PC-3 (cell line): ENCODE results near the gene RHBDD1. TPM values are rescaled to one million over a fixed set of nuclear protein-coding genes. Genes with fewer than 3 reads are reported as not detected.

Source experiments
- ATAC-seq: fragments of 200-7000 bp; cut with Tn5 transposase; 2 replicates; pipeline ENCODE4 v1.9.1; 2020; ENCODE audit warnings: mild to moderate bottlenecking, moderate library complexity
- BruUV-seq: library from RNA; stranded (reverse); fragments of 400-500 nt; replicated peaks from 2 replicates; lab custom pipeline; 2021; lab: Mats Ljungman, UMichigan
- CTCF ChIA-PET: fragments of 300-600 bp; sonication (Branson Sonifier 250); formaldehyde crosslinking; loops from one replicate; lab custom pipeline; 2022; ENCODE audit warnings: antibody characterized with exemption; lab: Charles Lee
- POLR2A ChIA-PET: fragments of 300-600 bp; sonication (Branson Sonifier 250); formaldehyde crosslinking; loops from one replicate; lab custom pipeline; 2022; ENCODE audit warnings: antibody characterized with exemption; ENCODE audit not compliant: unreplicated experiment; lab: Charles Lee
- DNase-seq: peaks from one replicate; pipeline ENCODE4 v3.0.0-alpha.2; 2015
- H2AFZ ChIP-seq: fragments of 300-600 bp; sonication (generic); 2 replicates; pipeline ENCODE4 v1.6.0; 2016; ENCODE audit warnings: antibody characterized with exemption, low read length
- H3F3A ChIP-seq: fragments of 300-600 bp; sonication (generic); one replicate; pipeline ENCODE4 v1.6.0; 2017; ENCODE audit warnings: antibody characterized with exemption, low read length, control low read depth, mild to moderate bottlenecking; ENCODE audit not compliant: unreplicated experiment
- H3K27ac ChIP-seq: fragments of 300-600 bp; sonication (generic); 2 replicates; pipeline ENCODE4 v1.5.1; 2016; ENCODE audit warnings: mild to moderate bottlenecking, low read length
- H3K27me3 ChIP-seq: fragments of 300-600 bp; sonication (generic); 2 replicates; pipeline ENCODE4 v1.6.1; 2016; ENCODE audit warnings: low read length, mixed read lengths
- H3K36me3 ChIP-seq: fragments of 300-600 bp; sonication (generic); 2 replicates; pipeline ENCODE4 v1.6.1; 2016; ENCODE audit warnings: low read depth, mixed run types, low read length, mixed read lengths
- H3K4me1 ChIP-seq: fragments of 300-600 bp; sonication (generic); 2 replicates; pipeline ENCODE4 v1.5.1; 2016; ENCODE audit warnings: low read length; ENCODE audit not compliant: insufficient read depth
- H3K4me2 ChIP-seq: fragments of 300-600 bp; sonication (generic); 2 replicates; pipeline ENCODE4 v1.6.0; 2016; ENCODE audit warnings: low read length
- H3K4me3 ChIP-seq: fragments of 300-600 bp; sonication (generic); 2 replicates; pipeline ENCODE4 v1.5.1; 2016; ENCODE audit warnings: mild to moderate bottlenecking, low read length, mixed read lengths
- H3K79me2 ChIP-seq: fragments of 300-600 bp; sonication (generic); 2 replicates; pipeline ENCODE4 v1.6.1; 2017; ENCODE audit warnings: low read length, mixed read lengths
- H3K9ac ChIP-seq: fragments of 300-600 bp; sonication (generic); 2 replicates; pipeline ENCODE4 v1.6.0; 2016; ENCODE audit warnings: mild to moderate bottlenecking, low read length
- H3K9me2 ChIP-seq: fragments of 300-600 bp; sonication (generic); replicated peaks from 2 replicates; pipeline ENCODE4 v1.6.1; 2016; ENCODE audit warnings: mixed run types, low read length, mixed read lengths
- H3K9me3 ChIP-seq: fragments of 300-600 bp; sonication (generic); 2 replicates; pipeline ENCODE4 v1.6.1; 2016; ENCODE audit warnings: low read length, mixed read lengths
- H4K20me1 ChIP-seq: fragments of 300-600 bp; sonication (generic); 2 replicates; pipeline ENCODE4 v1.6.1; 2016; ENCODE audit warnings: low read length, mixed read lengths
- CTCF ChIP-seq: fragments of 300-600 bp; sonication (generic); conservative IDR thresholded peaks from 2 replicates; pipeline ENCODE4 v1.5.1; 2017; ENCODE audit warnings: antibody characterized with exemption, low read depth, mild to moderate bottlenecking, low read length
- EZH2 ChIP-seq: fragments of 300-600 bp; sonication (generic); IDR thresholded peaks from one replicate; pipeline ENCODE4 v1.6.1; 2017; ENCODE audit warnings: antibody characterized with exemption, mild to moderate bottlenecking, low read length; ENCODE audit not compliant: unreplicated experiment
- EZH2phosphoT487 ChIP-seq: fragments of 300-600 bp; sonication (generic); IDR thresholded peaks from 2 replicates; pipeline ENCODE4 v1.6.1; 2018; ENCODE audit warnings: mild to moderate bottlenecking, antibody characterized with exemption, low read length, borderline replicate concordance
- intact Hi-C: fragments of 100-400 bp; cut with micrococcal nuclease; formaldehyde crosslinking; loops from 2 replicates; pipeline ENCODE4 v1.9.0; 2023
- total RNA-seq: library from RNA; depleted of rRNA; stranded (reverse); fragments of >200 nt; gene quantifications from 2 replicates; pipeline ENCODE4 v1.2.3, GENCODE V29; 2014

RHBDD1 gene
- total RNA-seq, 1 experiment from 2014 or later, result 9.1 TPM

DNA sequence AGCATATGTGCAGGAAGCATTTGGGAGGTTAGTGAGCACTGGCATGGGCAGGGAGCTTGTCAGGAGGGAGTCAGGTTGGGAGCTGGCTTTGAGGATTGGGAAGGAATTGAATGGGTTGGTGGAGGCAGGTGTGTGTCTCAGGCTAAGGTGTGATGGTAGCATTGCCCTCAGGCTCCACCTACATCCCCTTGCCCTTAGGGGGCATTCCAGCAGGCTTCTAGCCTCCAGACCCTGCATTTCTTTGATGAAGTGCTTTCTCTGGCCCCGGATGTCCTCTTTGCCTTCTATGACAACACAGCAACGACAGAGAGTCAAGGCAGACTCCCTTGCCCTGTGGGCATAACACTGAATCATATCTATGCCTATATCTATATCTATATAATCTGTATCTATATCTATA lies 13.5 kb downstream of the RHBDD1 start:
- DNase-seq, result no peak
- POLR2A ChIA-PET, result no interaction called here
- TF ChIP-seq CTCF (no peak), EZH2phosphoT487 (no peak), EZH2 (no peak)
- Histone ChIP-seq H3K4me3 (no peak overlapping the region), H3K27ac (no peak overlapping the region), H4K20me1 (no peaks in the 10 kb centered on the region), H3K36me3 (no peaks in the 10 kb centered on the region), H3K4me1 (no peaks in the 10 kb centered on the region), H3K9me2 (no peaks in the 10 kb centered on the region), H2AFZ (no peak overlapping the region), H3K4me2 (no peak overlapping the region), H3K79me2 (no peaks in the 10 kb centered on the region), H3K9me3 (no peaks in the 10 kb centered on the region), H3F3A (no peaks in the 10 kb centered on the region), H3K9ac (no peak overlapping the region), H3K27me3 (no peaks in the 10 kb centered on the region)
- BruUV-seq, result no TSS peak
- CTCF ChIA-PET, result no interaction called here
- ATAC-seq, result no peak
- intact Hi-C loops, result no loop called here

DNA sequence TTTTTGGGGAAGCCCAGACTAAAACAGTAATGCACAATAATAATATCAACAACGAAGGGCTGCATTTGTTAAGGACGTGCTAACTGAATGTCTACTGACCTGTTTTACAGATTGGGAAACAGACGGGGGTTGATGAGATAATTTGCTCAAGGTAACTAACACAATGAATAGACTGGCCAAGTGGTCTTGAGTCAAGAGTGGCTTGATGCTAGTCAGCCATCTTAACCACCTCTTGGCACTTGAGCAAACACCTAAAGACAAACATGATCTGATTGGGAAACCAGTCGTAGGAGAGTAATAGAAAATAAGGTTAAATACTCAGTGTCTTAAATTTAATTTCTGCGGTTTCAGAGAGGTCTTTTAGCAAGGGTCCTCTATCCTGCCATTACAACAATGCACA lies 14.2 kb downstream of the RHBDD1 start:
- BruUV-seq, result no TSS peak
- Histone ChIP-seq H4K20me1 (no peaks in the 10 kb centered on the region), H2AFZ (no peak overlapping the region), H3K9me2 (no peaks in the 10 kb centered on the region), H3K4me3 (no peak overlapping the region), H3F3A (no peaks in the 10 kb centered on the region), H3K9ac (no peak overlapping the region), H3K79me2 (no peaks in the 10 kb centered on the region), H3K36me3 (no peaks in the 10 kb centered on the region), H3K9me3 (no peaks in the 10 kb centered on the region), H3K27me3 (no peaks in the 10 kb centered on the region), H3K27ac (no peak overlapping the region), H3K4me2 (no peak overlapping the region), H3K4me1 (no peaks in the 10 kb centered on the region)
- no peak for ATAC-seq
- POLR2A ChIA-PET, result no interaction called here
- TF ChIP-seq EZH2 (no peak), CTCF (no peak), EZH2phosphoT487 (no peak)
- intact Hi-C loops, result no loop called here
- CTCF ChIA-PET, result no interaction called here
- DNase-seq, result no peak

GRCh38 chr2:226855787-226856186 lies 19.9 kb downstream of the RHBDD1 start:
- H3K4me1 ChIP-seq, result no peaks in the 10 kb centered on the region
- H3K4me3 ChIP-seq, result no peak overlapping the region
- no peaks in the 10 kb centered on the region for H3F3A ChIP-seq
- TF ChIP-seq EZH2phosphoT487 (no peak), CTCF (no peak), EZH2 (no peak)
- H3K9ac ChIP-seq, result no peak overlapping the region
- CTCF ChIA-PET, result no interaction called here
- H3K9me2 ChIP-seq, result no peaks in the 10 kb centered on the region
- no peak overlapping the region for H3K27ac ChIP-seq
- no peaks in the 10 kb centered on the region for H3K9me3 ChIP-seq
- intact Hi-C loops, result no loop called here
- H3K36me3 ChIP-seq, result no peaks in the 10 kb centered on the region
- no peak for ATAC-seq
- no peaks in the 10 kb centered on the region for H3K27me3 ChIP-seq
- POLR2A ChIA-PET, result no interaction called here
- no peaks in the 10 kb centered on the region for H4K20me1 ChIP-seq
- no peak overlapping the region for H2AFZ ChIP-seq
- no peak overlapping the region for H3K4me2 ChIP-seq
- H3K79me2 ChIP-seq, result no peaks in the 10 kb centered on the region
- BruUV-seq, result no TSS peak
- no peak for DNase-seq
